GM21423 (cell line): ENCODE data around the gene CCDC33.

ENCODE experiments used
- ATAC-seq: cut with Tn5 transposase; IDR thresholded peaks from one replicate; pipeline ENCODE4 v1.9.1; 2021; ENCODE audit warnings: mild to moderate bottlenecking, moderate library complexity; ENCODE audit not compliant: unreplicated experiment

CCDC33 gene

DNA sequence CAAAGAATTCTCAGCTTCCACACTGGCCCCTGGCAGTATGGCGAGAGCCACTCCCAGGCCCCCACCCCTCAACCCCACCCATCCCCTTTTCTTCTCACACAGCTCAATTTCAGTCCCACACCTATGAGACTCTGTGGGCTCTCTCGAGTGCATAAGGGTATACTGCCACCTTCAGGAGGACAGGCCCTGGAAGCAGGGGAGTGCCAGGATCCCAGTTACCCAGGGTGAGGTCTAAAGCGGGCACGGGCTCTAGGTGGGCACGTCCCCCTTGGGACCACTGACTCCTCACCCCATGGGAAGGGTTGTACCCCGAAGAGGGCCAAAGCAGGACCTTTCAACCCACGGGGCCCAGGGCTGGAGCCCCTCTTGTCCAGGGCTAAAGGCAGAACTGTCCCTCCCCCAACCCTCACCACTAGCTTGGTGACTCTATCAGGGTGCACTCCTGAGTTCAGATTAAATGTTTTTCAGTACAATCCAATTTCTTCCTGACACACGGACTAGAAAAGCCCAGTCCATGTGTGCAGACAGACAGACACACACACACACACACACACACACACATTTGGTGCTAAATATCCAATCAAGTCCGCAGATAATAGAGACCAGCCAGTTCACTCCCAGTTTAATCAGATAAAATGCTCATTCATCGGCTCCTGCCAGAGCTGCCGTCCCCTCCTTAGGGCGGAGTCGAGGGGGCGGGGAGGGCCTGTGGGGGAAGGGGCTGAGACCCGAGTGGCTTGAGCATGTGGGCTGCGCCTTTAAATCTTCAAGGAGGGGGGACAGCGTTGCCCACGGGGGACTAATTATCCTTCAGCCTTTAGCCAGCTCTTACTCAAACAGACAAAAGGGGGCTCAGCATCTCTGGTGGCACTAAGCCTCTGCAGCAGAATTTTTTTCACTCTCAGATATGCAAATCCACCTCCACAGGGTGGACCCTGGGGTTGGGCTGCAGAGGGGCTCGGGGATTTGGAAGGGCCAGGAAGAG, 72.0 kb downstream of the CCDC33 start:
- no peak for ATAC-seq

DNA sequence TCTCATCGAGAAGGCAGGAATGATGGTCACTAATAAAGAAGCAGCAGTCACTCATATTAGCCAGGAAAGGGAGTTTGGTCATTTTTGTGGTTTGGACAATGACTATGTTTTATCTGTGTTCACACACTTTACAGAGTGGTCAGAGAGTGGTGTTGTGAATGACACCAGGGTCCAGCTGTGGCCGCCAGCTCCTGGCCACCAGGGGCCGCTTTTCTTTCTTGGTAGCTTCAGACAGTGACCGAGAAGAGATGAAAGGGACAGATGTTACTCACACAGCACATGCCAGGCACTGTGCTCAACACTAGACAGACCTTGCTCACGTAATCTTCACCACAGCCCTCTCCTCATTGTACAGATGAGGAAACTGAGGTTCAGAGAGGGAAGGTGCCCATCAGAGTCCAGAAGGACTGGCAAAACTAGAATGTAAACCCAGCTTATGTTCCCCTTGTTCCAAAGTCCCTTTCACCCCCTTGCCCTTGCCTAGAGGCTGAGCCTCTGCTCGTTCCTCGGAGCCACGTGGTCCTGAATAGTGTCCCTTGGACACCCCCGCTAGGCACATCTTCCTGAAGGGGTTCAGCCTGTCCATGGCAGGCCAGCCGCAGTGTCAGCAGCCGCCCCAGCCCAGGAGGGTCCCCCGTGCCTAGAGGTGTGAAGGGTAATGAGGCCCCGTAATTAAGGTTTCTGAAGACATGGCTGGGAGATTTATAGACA, 75.8 kb downstream of the CCDC33 start:
- no peak for ATAC-seq

DNA sequence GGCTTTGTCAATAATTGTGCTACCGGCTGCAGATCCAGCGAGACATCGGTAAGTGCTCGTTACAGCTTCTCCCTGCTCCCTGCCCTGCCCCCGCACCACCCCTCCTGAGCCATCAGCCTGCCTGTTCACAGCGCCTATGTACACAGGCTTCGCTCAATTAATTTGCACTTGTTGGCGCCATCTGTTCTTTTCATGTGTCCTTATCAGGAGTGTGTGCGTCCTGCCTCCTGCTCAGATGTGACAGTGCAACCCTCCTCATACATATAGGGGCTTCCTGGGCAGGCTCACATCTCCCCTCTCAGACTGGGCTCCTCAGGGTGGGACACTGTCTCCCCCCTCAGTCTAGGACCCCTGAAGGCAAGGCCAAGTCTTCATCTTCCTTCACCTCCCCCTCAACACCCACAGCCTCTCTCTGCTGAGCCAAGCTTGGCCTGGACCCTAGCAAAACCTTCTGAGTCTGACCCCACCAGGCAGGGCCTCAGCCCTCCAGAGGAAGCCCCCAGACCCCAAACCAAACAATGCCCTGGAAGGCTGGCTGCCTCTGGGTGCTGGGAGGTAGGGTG, 76.4 kb downstream of the CCDC33 start:
- no peak for ATAC-seq

DNA sequence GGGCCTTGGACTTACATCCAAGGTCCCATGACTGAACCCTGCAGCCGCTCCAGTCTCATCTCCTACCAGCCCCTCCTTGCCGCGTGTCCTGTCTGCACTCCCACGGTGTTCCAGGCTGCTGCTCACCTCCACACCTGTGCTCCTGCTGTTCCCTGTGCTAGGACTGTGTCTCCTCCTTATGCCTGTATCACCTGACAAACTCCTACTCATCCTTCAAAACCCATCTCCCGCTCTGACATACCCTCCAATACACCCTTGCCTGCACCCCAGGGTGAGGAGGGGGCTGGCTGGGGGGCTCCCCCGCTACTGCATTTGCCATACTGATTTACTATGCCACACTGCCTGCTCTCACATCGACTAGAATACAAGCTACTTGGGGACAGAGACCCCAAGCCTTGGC, 77.8 kb downstream of the CCDC33 start:
- no peak for ATAC-seq

DNA sequence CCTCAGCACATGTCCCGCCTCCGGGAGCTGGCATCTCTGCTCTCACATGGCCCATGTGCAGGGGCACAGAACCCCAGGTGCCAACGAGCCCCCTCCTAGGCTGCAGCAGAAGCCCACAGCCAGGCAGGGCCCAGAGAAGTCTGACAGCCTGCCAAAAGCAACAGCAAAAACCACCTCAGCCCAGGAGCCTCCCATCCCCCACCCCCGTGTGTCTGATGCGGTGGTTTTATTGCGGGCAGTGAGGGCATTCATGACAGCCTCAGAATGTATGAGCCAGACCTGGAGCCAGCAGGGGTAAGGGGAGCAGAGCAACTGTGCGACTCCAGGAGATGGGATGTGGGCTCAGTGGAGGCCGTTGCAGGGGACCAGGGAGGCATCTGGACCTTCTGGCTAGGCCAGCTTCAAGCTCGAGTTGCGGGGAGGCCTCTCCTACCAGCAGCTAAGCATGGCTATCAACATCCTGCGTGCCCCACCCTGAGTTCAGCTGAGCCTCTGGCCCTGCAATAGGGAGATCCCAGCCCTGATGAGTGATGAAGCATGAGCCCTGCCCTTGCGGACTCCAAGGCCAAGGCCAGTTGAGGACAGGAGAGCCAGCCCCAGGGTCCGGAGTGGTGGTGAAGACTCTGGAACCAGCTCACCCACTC, 78.8 kb downstream of the CCDC33 start:
- ATAC-seq = no peak

DNA sequence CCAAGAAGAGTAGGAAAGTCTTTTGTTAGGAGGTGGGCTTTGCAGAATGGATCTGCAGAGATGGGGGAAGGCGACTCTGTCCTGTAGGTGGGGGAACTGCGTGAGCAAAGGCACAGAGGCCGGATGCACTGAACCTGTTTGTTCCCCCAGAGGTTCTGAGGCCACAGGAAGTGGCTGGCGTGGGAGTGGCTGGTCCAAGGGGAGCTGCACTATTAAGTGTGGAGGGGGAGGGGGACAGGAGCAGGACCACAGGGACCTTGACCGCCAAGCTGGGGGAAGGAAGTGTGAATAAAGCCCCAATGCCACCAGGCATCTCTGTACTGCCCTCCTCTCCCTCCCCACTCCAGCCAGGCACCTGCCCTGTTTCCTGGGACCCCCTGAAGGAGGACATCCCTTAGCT, 79.5 kb downstream of the CCDC33 start:
- ATAC-seq = peak; percentile 59

DNA sequence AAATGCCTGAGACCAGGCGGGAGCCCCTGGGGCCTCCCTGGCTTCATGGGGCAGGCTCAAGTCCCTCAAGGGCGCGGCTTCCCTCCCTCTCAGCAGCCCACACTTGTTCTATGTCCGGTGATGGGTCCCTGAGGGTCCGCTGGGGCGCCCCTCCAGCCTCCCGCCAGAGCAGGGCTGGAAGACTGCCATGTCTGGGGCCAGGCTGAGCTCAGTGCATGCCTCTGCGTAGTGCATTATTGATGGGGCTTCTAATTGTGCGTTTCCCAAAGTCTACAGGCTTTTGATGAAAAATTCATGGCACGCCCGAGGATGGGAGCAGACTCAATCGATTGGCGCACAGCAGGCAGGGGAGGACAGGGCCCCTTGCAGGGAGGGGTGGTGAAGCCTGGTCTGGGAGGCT, 80.0 kb downstream of the CCDC33 start:
- no peak for ATAC-seq

DNA sequence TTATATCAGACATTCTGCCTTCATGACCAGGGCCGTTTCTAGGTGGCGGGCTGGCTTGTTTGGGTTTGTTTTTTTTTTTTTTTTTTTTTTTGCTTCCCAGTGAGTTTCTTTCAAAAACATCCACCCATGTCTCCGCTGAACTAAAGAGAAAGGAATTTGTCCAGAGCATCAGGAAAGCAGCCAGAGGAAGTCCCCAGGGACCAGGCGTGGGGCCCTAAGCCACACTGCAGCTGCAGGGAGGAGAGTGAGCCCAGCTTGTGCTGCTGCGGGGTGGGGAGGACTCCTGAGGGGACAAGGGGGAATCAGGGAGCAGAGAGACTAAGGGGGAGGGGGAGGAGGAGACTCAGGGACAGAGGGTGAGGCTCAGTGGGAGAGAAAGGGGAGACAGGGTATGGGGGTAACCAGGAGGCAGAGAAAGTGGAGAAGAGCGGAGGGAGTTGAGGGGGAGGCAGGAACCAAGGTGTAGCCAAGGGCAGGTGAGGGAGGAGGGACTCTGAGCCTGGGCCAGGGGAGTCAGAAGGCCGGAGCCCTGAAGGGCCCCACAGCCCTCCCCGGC, 81.8 kb downstream of the CCDC33 start:
- ATAC-seq = no peak

DNA sequence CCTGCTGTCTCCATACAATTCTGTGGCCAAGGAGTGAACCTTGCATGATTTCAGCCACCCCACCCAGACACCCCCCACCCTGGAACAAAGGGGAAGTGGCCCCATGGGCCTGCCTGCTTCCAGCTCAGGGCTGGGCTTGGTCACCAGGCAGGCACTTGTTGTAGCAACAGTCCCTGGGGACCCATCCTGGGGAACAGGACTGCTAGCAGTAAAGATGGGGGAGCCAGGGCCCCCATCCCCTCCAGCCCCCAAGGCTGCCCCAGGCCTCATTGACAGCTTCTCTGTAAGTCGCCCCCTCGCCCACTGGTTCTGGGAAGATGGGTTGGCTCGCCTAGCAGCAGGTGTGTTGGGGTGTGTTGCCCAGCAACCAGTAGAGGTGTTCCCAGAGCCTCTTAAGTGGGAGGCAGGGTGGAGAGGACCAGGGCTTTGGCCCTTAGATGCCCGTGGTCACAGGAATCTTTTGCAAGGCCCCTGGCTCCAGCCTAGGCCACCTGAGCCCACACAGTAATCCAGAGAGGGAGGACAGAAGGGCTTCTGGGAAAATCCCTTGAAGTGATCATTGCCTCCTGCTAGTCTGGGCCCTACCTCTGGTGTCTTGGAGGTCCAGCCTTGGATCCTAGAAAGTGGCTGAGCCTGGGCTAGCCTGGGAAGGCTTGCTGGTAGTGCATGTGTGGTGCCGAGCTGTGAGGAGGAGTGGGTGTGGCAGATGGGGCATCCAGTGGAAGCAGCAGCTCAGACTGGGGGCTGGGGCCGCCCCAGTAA, 82.4 kb downstream of the CCDC33 start:
- ATAC-seq = no peak

DNA sequence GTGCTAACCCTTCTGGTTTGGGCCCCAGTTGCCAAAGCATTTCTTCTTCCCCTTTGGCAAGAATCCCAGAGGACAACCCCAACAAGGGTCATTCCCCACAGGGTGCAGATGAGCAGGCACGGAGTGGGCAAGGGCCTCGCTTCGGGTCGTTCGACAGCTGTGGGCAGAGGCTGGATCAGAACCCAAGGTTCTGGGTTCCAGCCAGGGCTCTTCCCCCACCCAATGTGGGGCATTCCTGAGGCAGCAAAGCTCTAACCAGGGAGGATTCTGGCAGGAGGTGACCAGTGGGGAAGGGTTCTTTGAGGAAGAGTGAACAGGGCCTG, 83.0 kb downstream of the CCDC33 start:
- no peak for ATAC-seq

DNA sequence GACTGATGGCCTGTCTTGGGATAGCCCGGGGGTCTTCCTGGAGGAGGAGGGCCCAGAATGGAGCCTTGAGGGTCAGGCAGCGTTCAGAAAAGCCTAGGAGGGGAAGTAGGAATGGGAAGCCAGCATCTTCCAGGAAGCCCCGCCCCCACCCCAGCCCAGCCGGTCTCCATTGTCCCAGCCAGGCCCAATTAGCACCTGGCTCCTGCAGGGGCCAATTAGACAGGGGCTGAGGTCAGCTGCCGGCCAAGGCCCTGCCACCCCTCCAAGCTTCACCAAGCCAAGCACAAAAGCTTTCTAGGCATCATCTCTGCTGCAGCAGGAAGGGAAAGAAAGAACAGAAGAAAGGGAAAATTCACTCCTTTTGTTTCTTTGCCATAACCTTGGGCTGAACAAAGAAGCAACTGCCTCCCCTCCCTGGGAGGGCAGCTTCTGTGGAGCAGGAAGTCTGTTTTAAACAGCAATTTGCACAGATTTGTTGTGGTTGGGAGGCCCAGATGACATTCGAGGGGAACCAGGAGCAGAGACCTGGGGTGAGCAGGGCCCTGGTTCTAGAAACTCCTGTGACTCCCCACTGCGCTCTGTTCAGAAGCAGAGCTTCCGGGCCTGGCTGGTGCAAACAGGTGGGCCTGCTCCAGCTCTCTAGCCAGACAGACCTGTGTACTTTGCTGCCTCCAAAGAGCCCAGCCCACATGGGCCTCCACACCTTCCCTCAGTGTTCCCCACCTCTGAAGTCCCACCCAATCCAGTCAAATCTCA, 83.6 kb downstream of the CCDC33 start:
- no peak for ATAC-seq

DNA sequence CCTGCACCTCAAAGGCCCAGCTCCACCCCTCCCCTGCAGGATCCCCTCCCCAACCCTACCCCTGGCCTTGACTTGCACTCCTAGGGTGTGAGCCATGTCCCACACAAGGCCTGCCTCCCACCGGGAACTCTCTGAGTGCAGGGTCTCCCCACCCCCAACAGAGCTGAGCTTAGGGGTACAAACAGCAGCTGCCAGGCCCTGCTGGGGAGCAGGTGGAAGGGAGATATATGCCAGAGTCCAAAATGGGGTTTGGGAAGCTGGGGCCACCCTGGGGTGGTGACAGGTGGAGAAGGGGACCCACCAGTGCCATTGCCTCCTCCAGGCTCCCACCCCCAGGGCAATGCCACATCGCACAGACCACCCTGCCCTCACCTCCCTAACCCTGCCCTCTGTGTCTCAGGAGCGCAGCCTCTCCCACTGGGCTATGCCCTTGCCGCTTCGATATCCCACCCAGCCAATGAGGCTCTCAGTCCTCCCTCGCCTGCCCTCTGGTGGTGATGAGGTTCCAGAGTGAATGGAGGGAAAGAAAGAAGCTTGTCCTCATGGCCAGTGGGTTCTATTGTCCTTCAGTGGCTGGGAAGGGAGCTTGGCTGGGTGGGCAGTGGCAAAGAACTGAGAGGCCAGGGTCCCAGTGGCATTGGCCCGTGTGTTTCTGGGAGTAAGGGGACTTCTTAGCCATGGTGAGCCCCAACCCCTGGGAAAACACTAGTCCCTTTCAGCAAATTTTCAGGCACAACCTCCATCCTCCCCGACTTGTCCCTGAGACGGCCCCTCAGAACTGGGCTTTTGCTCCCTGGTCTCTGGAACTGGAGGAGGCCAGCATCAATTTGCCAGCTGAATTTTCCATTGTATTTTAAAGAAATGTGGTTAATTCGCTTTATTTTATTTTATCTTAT, 84.5 kb downstream of the CCDC33 start:
- no peak for ATAC-seq

DNA sequence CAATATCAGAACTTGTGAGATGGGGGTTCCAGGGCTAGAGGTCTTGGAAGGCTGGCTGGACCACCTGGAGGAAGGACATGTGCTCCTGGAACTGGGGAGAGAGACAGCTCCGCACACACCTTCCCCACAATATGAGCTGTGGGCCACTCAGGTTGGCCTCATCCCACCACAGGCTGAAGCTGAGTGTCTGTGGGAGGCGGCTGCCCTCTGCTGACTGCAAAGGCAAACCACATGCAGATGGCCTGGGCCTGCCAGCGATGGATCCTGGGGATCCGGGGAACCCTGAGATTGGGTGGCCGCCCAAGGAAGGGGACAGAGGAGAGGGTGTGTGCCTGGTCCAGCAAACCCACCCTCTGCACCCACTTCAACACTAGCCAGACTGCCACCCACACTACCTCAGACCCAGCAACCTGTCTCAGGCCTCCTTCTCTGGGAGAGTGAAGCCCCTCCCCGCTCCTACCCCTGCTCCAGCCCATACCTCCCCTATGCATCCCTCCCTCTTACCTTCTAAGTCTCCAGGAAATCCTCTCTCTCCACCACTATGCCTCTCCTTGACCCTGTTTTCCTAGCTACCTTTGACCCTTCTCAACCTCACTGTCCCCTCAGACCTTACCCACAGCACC, 86.5 kb downstream of the CCDC33 start:
- peak; percentile 46 for ATAC-seq

DNA sequence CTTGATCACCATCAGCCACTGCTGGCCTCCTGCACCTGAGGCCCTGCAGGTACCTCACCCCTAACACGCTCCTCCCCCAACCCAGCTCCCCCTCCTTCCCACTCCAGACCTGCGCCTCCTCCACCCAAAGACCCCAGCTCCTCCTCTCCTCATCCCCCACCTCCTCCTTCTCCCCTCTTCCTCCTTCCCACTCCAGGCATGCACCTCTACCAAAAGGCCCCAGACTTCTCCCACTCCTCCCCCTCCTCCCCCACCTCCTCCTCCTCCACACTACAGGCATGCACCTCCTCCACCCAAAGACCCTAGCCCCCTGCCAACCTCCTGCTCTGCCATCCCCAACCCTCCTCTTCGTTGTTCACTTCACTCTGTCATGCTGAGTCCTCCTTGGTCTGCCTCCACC, 88.6 kb downstream of the CCDC33 start:
- no peak for ATAC-seq

DNA sequence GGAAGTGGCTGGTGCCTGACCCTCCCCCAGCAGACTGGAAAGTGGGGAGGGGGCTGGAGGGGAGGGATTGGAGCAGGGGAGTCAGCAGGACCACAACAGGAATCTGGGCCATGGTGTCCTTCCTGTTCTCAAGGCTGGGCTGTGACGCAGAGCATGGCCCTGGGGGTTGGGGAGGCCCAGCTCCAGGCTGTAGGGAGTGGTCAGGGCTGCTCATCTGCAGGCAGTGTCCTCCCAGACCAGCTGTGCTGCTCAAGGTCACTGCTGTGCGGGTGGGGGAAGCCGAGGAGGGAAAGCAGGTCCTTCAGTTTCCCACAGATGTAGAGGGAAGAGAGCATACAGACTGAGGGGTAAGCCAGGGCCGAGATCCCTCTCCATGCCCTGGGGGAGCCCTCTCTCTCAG, 90.6 kb downstream of the CCDC33 start:
- no peak for ATAC-seq

DNA sequence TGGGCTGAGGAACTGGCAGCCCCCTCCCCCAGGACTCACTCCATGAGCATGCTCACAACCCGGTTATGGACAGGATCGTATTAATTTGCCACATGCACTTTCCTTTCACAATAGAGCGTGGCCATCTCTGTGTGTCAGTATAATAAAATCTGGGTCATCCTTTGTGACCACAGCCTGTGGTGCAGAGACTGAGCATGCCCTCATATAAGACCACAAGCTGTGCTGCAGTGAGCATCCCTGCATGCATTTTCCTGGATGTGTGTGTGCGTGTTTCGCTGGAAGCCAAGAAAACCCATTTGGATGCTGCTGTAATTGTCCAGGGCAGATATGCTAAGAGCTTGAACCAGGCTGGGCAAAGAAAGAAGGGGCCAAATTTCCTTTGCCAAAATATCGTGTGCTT, 91.6 kb downstream of the CCDC33 start:
- no peak for ATAC-seq

DNA sequence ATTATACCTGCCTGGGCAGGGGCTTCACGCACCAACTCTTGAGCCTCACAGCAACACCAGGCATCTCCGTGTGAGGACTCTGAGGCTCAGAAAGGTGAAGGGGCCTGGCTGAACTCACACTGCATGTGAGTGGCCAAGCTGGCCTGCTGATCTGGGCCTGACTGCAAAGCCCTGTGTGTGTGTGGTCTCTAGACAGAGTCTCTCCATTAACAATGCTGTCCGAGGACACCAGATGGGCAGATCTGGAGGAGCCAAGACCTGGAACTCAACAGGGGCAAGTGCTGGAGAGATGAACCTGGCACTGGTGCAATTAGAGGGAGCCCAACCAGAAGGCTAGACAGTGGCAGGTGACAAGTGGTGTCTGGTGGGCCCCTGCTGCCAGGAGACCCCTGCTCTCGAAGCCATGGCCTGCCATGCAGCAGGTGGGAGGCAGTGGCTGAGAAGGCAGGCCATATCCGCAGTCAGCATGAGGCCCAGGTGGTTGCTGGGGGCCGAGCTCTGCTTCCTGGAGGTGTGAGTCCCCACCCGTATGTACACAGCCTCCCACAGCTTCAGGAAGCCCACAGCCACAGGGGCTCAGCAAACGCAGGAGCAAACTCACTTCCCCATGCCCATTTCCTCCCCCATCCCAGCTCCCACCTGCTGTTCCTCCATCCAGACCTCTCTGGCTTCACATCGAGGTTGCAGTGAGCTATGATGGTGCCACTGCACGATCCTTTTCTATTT, 92.4 kb downstream of the CCDC33 start:
- ATAC-seq = no peak
